Amniotic epithelial cell (primary cell): ENCODE data around the gene MATK.

Experiments
- DNase-seq: peaks from one replicate; pipeline ENCODE4 v3.0.0-alpha.2; 2010; ENCODE audit warnings: low read depth

Gene MATK

DNA sequence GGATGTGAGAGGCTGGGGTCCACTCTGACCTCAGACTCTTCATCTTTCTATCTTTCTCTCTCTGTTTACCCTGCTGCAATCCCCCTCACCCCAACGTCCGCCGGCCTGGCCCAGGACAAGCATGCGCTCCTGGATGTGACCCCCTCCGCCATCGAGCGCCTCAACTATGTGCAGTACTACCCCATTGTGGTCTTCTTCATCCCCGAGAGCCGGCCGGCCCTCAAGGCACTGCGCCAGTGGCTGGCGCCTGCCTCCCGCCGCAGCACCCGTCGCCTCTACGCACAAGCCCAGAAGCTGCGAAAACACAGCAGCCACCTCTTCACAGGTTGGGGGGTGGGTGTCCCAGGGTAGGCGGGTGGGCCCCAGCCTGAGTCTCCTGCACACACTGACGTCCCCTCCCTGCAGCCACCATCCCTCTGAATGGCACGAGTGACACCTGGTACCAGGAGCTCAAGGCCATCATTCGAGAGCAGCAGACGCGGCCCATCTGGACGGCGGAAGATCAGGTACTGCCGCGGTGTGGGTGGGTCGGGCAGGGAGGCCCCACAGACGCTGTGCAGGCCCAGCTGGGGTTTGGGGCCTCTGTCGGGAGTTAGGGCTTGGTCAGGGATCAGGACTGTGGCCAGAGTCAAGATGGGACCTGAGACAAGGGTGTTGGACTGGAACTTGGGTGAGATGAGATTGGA, 39.7 kb downstream of the MATK start:
- DNase-seq, result no peak

DNA sequence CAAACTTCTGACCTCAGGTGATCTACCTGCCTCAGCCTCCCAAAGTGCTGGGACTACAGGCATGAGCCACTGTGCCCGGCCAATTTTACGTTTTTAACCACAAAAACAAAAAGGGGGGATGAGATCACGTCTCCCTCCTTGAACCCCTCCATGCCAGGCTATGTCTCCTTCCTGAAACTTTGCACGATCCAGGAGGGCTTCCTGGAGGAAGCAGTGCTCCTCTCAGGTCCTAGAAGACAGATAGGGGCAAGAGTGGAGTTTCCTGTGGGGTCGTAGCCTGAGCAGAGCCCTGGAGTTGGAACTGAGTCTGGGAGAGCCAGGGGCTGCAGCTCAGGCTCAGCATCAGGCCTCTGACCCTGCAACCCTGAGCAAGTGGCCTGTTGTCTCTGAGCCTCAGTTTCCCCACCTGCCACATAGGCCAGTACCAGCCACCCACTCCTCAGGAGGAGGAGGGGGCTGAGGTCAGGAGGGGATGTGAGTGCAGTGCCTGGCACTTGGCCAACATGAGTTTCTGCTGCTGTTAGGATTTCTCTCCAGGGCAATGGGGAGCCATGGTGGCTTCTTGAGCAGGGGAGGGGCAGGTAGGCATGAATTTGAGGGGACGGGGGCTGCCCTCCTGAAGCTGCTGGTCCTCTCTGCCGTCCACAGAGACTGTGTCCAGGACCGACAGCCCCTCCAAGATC, 40.7 kb downstream of the MATK start:
- DNase-seq, result no peak

DNA sequence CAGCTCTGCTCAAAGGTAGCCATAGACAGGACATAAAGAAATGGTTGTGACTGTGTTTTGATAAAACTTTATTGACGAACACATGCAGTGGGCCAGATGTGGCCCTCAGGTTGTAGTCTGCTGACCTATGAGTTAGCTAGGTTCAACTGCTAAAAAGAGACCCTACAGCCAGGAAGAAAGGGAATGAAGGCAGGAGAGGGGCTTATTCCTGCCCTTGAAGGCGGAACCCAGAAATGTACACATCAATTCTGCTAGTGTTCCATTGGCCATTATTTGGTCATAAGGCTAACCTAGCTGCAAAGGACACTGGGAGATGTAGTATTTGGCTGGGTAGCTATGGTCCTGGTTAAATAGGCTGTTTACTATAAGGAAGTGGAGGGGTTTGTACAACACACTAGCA, 42.7 kb downstream of the MATK start:
- DNase-seq, result peak; percentile 31

DNA sequence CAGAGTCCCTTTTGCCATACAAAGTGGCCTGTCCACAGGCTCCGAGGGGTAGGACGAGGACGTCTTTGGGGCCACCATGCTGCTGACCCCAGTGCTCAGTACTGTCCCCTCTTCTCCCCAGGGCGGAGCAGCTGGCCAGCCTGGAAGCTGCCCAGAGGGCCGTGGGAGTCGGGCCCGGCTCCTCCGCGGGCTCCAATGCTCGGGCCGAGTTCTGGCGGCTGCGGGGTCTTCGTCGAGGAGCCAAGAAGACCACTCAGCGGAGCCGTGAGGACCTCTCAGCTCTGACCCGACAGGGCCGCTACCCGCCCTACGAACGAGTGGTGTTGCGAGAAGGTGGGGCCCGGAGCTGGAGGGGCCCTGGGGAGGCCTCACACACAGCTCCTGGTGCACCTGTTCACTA, 45.8 kb downstream of the MATK start:
- DNase-seq, result no peak

DNA sequence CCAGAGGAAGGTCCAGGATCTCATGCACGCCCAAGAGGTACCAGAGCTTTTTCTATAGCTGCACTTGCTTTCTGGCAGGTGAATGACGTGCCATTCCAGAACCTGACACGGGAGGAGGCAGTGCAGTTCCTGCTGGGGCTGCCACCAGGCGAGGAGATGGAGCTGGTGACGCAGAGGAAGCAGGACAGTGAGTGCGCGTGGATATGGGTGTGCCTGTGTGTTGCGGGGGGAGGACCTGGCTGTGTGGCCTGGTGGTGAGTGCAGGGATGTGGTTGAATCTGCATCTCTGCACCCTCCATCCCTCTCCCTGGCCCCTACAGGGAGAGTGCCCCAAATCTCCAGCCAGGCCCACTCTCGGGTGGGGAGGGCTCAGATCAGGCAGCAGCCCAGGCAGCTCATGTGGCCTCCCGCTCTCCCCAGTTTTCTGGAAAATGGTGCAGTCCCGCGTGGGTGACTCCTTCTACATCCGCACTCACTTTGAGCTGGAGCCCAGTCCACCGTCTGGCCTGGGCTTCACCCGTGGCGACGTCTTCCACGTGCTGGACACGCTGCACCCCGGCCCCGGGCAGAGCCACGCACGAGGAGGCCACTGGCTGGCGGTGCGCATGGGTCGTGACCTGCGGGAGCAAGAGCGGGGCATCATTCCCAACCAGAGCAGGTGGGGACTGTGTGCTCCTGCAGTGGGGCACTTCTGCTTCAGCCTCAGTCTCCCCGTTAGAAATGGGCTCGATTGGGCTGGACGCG, 47.5 kb downstream of the MATK start:
- DNase-seq, result no peak

DNA sequence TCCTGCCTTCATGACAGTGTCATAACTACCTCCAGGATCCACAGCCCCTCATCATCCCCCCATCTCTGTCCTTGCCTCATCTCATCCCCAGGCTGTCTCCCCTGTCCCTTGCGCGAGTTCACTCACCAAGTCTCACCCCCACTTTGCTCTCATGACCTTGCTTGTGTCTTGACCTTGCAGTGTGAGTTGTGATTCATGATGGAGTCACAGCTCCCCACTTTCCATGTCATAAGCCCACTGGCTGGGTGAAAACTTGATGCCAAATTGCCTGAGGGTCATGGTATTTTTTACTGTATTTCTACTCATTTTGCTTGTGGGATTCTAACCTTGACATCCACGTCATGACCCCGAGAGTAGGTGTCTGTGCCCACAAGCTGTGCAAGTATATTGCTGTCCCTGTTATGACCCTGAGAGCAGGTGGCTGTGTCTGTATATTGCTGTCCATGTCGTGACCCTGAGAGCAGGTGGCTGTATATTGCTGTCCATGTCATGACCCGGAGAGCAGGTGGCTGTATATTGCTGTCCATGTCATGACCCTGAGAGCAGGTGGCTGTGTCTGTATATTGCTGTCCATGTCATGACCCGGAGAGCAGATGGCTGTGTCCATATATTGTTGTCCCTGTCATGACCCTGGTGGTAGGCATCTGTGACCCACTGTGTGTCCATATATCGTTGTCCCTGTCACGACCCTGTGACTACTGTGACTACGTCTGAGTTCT, 48.5 kb downstream of the MATK start:
- no peak for DNase-seq

DNA sequence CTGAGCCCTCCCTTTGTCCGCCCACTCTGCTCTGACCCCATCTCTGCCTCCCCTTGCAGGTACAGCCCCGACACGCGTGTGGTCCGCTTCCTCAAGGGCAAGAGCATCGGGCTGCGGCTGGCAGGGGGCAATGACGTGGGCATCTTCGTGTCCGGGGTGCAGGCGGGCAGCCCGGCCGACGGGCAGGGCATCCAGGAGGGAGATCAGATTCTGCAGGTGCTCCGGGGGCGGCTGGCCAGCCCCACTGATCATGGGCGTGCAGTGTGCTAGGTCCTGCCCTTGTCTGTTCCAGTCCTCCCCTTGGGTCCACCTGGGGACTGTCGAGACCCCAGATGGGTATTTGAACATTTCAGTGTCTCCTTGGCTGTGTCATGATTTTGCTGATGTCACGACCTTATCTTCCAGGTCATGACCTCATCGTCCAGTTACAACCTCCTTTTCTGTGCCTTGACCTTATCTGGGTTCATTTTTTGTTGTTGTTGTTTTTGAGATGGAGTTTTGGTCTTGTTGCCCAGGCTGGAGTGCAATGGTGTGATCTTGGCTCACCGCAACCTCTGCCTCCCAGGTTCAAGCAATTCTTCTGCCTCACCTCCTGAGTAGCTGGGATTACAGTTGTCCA, 50.0 kb downstream of the MATK start:
- DNase-seq, result no peak

DNA sequence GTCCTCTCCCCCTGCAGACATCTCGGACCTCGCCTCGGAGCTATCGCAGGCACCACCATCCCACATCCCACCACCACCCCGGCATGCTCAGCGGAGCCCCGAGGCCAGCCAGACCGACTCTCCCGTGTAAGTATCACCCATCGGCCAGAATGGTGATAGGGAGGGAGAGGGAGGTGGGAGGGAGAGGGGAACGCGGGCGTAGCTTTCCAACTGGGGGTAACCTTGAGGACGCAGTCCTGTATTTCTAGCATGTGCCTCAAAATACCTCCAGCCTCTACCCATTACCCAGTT, 51.9 kb downstream of the MATK start:
- no peak for DNase-seq

DNA sequence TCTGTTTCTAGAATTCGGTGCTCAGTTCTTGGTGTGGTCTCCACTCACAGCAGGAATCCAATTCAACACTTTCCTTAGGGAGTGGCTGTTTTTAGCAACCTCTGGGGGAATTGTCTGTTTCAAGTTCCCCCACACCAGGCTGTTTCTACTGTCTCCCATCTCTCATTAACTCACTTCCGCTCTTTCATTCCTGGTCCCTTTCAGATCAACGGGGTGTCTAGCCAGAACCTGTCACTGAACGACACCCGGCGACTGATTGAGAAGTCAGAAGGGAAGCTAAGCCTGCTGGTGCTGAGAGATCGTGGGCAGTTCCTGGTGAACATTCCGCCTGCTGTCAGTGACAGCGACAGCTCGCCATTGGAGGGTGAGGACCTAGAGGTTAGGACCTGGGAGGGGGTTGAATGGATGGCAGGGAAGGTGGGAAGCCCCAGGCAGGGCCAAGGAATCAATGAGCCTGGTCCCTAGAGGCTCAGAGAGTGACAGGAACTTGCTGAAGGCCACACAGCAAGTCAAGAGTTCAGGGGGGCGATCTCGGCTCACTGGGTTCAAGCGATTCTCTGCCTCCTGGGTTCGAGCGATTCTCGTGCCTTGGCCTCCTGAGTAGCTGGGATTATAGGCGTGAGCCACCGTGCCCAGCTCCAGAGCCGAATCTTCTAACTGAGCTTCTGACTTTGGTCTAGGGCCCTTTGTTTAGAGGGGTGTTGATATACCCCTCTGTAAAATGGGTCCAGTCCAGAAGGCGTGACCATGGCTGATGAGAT, 52.5 kb downstream of the MATK start:
- no peak for DNase-seq

DNA sequence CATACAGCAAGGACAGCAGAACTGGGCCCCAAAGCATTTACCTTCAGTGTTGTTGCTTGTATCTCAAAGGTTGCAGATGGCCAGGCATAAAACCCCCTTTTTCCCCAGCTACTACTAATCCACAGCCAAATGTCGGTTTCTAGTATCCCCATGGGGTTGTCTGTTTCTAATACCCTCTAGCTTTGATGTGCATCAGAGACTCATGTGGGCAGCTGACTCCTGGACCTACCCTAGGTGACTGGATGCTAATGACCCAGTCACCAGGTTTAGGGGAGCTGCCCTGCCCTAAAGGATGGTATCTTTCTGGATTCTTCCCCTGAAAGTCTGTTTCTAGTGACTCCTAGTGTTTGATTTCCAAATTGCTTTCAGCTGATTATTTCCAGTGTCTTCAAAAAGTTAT, 54.1 kb downstream of the MATK start:
- DNase-seq, result no peak

DNA sequence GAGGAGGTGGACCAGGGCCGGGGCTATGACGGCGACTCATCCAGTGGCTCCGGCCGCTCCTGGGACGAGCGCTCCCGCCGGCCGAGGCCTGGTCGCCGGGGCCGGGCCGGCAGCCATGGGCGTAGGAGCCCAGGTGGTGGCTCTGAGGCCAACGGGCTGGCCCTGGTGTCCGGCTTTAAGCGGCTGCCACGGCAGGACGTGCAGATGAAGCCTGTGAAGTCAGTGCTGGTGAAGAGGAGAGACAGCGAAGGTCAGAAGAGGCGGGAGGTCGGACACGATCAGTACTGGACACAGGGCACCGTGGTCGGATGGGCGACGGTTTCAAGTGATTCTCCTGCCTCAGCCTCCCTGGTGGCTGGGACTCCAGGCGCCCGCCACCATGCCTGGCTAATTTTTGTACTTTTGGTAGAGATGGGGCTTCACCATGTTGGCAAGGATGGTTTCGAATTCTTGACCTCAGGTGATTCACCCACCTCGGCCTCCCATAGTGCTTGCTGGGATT, 55.7 kb downstream of the MATK start:
- no peak for DNase-seq
